Upper lobe of left lung (tissue), 4 donors: ENCODE measurements around the gene INCENP.

Experiments
- CTCF ChIP-seq, 6 experiments: fragments of 450-650 bp in 4 of 6; fragments of 200-600 bp in 2 of 6; sonication (generic) in 2 of 6; IDR thresholded peaks; one replicate each; pipeline ENCODE4 v1.5.1; 2016 to 2019; ENCODE audit warnings: antibody characterized with exemption in 6 of 6
- POLR2A ChIP-seq, 4 donors: fragments of 450-650 bp; IDR thresholded peaks; one replicate each; pipeline ENCODE4 v1.5.1; 2016 to 2017; ENCODE audit warnings: antibody characterized with exemption in 4 of 4, mild to moderate bottlenecking in 2 of 4

GRCh38 chr11:62108971-62109404, 14.8 kb upstream of the INCENP start:
- TF ChIP-seq POLR2A (IDR thresholded peaks at IDR 0.05) (no peak), CTCF (IDR thresholded peaks at IDR 0.05) (no peak)
